Medulla oblongata (tissue), 1 donor: Measurements from ENCODE around the gene PERCC1.
A peak's percentile ranks its signal among the peaks of the same experiment; 100 is the strongest.
"Not testable (repeated sequence)": the region's sequence is repeated elsewhere in the genome, so short reads cannot be mapped to it uniquely, and the experiment has no call there.

Source experiments
- DNase-seq: peaks from one replicate; pipeline ENCODE4 v3.0.0-alpha.2; 2015; ENCODE audit errors: extremely low spot score

The PERCC1 gene

DNA sequence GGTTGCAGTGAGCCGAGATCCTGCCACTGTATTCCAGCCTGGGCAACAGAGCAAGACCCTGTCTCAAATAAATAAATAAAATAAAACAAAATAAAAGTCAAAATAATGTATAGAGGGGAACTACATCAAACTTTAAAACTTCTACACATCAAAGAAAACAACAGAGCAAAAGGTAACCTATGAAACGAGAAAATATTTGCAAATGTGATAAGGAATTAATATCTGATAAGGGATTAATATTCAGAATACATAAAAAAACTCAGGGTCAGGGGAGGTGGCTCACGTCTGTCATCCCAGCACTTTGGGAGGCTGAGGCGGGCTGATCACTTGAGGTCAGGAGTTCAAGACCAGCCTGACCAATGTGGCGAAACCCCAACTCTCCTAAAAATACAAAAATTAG lies 38.3 kb downstream of the PERCC1 start:
- DNase-seq = not testable (repeated sequence)

DNA sequence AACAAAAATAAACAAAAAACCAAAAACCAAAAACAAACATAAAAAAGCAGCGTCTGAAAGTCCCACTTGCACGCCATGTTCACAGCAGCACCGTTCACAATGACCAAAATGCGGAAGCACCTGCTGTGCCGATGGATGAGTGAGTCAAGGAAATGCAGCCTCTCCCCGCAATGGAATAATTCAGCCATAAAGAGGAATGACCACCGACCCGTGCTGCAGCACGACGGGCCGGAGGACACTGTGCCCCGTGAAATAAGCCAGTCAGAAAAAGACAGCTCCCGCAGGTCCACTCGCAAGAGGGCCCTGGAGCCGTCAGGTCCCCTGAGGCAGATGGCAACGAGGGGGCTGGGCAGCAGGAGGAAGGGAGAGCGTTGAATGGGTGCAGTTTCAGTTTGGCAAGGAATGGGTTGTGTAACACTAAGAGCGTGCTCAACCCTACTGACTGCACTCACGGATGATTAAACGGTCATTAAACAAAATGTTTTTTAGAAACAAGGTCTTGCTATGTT lies 38.9 kb downstream of the PERCC1 start:
- no peak for DNase-seq

DNA sequence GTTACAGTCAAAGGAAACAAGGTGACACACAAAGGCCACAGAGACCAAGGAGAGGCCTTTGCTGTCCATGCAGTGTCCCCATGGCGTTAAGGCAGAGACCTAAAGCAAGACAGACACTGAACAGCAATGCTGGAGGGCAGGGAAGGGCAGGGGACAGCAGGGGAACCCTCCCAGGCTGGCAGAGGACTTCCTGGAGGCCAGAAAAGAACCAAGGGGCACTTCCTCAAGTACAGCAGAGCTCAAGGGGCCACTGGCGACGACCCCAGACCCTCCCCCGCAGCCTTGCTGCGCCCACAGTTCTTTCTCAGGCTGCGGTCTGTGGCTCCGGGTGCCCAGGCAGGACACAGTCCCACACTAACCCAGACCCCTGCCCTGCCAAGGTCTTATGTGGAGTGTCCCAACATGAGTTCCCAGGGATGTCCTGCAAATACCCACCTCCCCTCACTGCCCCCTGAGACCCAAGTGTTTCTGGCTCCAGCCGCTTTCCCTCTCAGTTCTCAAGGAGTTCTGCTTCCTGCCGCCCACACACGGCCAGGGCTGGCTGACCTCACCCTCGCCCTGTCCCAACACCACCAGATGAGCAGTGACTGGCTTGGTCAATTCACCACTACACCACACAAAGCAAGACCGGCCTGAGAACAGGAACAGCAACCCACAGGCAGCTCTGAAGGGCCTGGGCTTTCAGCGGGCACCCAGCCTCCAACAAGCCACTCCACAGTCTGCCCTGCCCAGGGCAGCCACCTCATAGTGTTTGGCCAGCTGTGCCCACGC lies 39.8 kb downstream of the PERCC1 start:
- no peak for DNase-seq

DNA sequence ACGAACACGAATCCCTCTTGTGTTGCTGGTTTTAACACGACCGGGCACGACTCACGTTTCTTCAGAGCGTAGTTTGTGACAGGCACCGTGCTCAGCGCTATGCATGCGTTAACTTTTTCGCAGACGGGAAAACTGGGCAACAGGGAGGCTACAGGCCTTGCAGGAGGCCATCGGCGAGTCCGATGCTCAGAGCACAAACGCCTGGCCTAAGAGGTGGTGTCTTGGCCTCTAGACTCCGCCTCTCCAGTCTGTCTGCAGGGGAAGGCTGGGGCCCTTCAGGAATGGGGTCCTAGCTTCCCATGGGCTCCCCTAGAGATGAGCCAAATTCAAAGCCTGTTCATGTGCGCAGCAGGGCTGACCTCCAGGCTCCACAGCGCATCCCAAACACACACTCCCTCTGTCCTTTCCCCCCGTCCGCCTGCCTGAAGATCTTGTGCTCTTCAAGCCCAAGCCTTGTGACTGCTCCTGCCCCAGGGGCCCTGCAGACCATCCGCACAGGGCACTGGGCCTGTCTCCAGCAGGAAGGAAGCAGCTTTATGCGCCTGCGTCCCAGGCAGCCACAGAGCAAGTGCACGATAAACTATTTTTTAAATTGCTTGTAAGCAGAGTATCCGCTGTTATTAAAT lies 40.8 kb downstream of the PERCC1 start:
- no peak for DNase-seq

DNA sequence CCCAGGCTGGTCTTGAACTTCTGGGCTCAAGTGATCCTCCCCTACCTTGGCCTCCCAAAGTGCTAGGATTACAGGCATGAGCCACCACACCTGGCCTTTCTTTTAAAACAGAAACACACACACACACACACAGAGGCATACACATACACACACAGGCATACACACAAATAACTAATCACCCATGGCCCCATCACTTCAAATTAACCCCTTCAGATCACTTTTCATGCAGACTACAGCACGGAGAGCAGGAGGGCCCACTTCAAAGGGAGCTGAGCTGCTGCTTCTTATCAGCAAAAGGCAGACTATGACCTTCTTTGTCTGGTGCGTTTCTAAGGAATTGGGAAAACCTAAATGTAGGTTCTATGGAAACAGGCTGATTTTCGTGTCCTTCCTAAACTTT lies 42.1 kb downstream of the PERCC1 start:
- DNase-seq = no peak

DNA sequence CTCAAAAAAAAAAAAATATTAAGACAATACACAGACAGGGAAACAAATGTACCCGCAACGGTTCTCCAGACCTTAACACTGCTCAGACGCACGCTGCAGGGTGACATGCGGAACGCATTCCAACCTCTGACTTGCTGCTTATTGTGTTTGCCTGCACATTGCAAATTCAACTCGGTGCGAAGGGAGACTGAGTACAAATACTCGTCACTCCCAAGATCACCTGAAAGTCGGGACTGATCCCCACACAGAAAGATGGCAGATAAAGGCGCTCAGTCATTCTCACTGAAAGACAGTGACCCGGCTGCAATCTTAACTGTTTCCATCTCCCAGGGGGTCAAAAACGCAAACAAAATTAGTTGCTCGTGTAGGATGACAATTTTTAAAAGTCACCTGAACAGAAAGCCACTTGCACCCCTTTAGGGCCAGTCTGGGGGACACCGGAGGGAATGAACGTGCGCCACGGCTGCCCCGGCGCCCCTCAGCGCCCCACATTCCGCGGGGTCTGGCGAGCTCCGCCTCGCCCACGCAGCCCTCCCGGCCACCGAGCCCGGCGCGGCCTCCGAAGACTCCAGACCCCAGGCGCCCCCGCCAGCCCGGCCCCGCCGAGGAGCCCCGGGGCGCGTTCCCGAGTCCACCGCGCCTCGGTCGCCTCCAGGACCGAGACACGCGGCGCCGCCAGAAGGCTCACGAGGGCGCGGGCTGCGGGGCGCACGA lies 43.4 kb downstream of the PERCC1 start:
- no peak for DNase-seq

DNA sequence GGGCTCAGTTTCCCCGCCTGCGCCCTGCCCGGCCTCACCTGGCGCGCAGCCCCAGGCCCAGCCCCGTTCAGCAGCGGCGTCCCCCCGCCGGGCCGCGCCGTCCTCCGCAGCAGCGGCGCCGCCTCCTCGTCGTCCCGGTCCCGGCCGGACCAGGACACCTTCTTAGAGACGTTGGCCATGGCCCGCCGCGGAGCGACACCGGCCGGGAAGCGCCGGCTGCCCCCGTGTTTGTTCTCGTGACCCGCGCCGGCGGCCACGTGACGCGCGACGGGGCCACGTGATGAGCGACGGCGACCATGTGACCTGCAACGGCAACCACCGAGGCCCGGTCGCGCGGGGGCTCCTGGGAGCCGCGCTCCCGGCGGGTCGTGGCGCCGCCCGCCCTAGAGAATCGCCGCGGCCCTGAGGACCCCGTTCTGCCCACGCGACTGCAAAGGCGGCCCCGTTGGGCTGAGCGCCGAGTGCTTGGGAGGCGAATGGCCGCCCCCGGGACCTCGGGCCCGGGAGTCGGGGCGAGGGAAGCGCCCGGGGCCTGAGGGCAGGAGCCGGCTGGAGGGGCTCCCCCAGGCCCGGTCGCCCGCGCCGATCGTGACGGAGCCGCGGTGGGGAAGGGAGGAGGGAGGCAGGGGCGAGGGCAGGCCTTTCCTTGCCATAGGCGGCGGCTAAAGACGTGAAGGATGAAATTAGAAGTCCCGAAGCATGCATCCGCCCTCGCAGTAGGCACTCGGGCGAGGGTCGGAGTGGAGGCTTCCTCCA lies 44.1 kb downstream of the PERCC1 start, which contains the start of gene CLCN7:
Gene CLCN7 (minus strand): TSS at position 233 of the 756 bp plus-strand sequence. CDS start 54 bp downstream, at position 179.
- DNase-seq = peak; percentile 80

DNA sequence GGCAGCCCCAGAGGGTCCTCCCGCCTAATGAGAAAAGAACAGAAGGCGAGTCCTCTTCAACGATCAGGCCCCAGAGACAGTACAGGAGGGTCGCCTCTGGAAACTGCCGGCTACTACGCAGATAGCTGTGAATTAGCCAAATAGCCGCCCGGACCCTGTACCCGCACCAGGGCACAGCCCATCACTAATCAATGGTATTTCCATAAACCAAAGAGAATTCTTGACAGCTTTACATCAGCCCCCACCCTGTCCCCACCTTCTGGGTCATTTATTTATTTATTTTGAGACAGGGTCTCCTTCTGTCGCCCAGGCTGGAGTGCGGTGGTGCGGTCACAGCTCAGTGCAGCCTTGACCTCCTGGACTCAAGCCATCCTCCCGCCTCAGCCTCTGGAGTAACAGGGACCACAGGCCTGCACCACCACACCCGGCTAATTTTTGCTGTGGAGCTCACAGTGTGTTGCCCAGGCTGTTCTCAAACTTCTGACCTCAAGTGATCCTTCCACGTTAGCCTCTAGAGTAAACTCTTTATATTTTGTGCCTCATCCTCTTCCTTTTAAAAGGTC lies 44.8 kb downstream of the PERCC1 start:
- no peak for DNase-seq

DNA sequence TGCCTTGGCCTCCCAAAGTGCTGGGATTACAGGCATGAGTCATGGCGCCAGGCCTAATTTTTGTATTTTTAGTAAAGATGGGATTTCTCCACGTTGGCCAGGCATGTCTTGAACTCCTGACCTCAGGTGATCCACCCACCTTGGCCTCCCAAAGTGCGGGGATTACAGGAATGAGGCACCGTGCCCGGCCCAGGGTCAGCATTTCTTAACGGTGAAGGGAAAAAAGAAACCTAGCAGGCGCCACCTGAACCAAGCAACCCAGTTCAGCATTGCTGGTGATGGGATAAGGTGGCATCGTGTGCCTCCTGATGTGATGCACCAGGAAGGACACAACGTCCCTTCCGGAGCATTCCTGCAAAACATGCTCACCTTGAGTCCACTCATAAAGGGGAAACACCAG lies 46.2 kb downstream of the PERCC1 start:
- no peak for DNase-seq

DNA sequence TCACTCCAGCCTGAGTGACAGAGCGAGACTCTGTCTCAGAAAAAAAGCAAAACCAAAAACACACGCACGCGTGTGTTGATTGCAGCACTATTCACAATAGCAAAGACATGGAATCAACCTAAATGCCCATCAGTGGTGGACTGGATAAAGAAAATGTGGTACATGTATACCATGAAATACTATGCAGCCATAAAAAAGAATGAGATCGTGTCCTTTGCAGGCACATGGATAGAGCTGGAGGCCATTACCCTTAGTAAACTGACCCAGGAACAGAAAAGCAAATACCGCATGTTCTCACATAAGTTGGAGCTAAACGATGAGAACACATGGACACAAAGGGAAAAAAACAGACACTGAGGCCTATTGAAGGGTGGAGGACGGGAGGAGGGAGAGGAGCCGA lies 48.1 kb downstream of the PERCC1 start:
- not testable (repeated sequence) for DNase-seq

DNA sequence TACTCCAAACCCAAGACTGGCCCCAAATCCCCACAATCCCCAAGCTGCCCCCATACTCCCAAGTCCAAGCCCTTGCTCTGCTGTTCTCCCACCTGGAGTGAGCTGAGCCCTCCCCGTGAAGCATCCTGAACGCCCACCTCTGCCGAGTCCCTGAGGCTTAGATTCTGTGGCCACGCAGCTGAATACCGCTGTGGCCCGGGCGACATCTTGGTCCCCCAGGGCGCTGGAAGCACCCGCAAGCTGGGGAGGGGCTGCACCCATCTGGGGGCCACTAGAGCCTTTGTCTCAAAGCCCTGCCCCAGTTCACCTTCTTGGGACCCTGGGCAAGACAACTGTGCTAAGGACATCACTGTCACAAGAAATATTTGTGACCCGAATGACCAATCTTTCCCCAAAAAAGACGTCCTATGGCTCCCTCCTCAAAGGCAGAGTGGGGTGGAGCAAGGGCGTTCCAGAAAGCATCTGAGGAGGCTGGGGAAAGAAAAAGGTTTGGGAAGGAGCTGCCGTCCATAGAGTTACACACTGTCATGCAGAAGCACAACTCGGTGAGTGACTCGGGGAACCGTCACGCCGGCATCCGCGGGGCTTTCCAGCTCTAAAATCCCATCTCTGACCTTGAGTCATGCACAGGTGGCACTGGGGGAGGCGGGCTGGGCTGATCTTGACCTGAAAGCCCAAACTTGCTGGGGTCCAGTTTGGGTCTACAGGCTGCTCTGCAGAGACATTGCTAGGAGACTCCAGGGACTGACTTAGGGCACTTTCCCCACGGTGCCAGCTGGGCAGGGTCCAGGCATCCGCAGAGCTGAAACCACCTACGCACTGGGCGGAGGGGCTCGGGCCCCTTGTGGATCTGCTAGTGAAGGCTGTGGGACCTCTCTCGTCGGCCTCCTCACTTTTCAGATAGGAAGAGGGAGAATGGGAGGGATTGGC lies 51.3 kb downstream of the PERCC1 start:
- no peak for DNase-seq
